Right lobe of liver (tissue), 4 donors: ENCODE results near the gene NCDN.

Source experiments
- POLR2A ChIP-seq: fragments of 450-650 bp; IDR thresholded peaks from one replicate; pipeline ENCODE4 v1.6.1; 2017; ENCODE audit warnings: antibody characterized with exemption, mild to moderate bottlenecking
- TF ChIP-seq, protein P1 (sequence below), 4 donors: fragments of 200-600 bp in 3 of 4; fragments of 450-650 bp in 1 of 4; IDR thresholded peaks; one replicate each; pipeline versions ENCODE4 v1.5.1 to v1.8.0; 2016 to 2022; ENCODE audit warnings: antibody characterized with exemption in 4 of 4, mild to moderate bottlenecking in 2 of 4
- donor health status: DM: no; HTN: no; CAD: no.
- donor health status: DM: no; HTN: no; CAD: no.
- donor health status: DM: no; HTN: yes; CAD: no.

DNA sequence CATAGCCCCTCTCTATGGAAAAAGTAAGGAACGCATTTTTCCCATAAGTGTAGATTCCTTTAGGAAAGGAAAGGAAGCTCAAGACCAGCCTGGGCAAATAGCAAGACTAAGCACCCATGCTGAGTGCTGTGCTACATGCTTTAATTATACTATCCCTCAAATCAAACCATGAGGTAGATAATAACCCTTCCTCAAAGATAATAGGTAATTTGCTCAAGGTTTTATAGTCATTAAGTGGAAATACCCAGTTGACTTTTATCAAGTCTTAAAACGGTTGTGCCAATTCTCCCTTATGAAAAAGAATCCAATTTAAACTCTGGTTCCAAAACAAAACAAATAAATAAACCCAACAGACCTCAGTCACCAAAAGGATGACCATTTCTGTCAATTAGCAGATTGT lies 3.7 kb upstream of the NCDN start:
- TF ChIP-seq POLR2A = no peak
- TF ChIP-seq, protein P1, sequence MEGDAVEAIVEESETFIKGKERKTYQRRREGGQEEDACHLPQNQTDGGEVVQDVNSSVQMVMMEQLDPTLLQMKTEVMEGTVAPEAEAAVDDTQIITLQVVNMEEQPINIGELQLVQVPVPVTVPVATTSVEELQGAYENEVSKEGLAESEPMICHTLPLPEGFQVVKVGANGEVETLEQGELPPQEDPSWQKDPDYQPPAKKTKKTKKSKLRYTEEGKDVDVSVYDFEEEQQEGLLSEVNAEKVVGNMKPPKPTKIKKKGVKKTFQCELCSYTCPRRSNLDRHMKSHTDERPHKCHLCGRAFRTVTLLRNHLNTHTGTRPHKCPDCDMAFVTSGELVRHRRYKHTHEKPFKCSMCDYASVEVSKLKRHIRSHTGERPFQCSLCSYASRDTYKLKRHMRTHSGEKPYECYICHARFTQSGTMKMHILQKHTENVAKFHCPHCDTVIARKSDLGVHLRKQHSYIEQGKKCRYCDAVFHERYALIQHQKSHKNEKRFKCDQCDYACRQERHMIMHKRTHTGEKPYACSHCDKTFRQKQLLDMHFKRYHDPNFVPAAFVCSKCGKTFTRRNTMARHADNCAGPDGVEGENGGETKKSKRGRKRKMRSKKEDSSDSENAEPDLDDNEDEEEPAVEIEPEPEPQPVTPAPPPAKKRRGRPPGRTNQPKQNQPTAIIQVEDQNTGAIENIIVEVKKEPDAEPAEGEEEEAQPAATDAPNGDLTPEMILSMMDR (IDR thresholded peaks at IDR 0.05) = no peak
